ENCODE measurements around the gene ZNF664. TPM values are rescaled to one million over a fixed set of nuclear protein-coding genes. Genes with fewer than 3 reads are reported as not detected.

The ZNF664 gene
- total and polyA plus RNA-seq, 2 experiments from 2014 or later: 40.5 to 115 TPM

DNA sequence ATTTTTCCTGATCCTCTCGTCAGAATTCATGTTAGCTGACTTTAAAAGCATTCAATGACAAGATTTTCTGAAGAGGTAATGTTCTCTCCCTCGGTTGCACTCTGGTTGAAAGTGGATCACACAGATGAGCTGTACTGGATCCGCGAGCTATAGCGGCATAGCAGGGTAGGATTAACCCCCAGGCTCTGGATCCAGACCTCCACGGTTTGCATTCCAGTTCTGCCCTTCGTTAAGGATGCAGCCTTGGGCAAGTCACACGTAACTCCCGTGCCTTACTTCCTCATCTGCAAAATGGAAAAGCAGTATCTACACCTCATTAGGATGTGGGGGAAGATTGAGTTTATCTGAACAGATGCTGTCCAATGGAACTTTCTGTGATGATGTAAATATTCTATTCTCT is 14.1 kb upstream of the ZNF664 start:
- Histone ChIP-seq H3K27ac (peak overlapping the region; percentile 79), H3K4me3 (no peak overlapping the region), H3K27me3 (no peaks in the 10 kb centered on the region), H3K36me3 (no peaks in the 10 kb centered on the region), H3K9me3 (ENCODE audit: low read depth) (no peaks in the 10 kb centered on the region), H3K4me1 (ENCODE audit: low read depth) (no peaks in the 10 kb centered on the region)
- DNase-seq (ENCODE audit: low read depth in 1 of 2, low spot score in 1 of 2): no peak
- TF ChIP-seq, protein P1, sequence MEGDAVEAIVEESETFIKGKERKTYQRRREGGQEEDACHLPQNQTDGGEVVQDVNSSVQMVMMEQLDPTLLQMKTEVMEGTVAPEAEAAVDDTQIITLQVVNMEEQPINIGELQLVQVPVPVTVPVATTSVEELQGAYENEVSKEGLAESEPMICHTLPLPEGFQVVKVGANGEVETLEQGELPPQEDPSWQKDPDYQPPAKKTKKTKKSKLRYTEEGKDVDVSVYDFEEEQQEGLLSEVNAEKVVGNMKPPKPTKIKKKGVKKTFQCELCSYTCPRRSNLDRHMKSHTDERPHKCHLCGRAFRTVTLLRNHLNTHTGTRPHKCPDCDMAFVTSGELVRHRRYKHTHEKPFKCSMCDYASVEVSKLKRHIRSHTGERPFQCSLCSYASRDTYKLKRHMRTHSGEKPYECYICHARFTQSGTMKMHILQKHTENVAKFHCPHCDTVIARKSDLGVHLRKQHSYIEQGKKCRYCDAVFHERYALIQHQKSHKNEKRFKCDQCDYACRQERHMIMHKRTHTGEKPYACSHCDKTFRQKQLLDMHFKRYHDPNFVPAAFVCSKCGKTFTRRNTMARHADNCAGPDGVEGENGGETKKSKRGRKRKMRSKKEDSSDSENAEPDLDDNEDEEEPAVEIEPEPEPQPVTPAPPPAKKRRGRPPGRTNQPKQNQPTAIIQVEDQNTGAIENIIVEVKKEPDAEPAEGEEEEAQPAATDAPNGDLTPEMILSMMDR (IDR thresholded peaks at IDR 0.05; ENCODE audit: low read depth, low read length): no peak

- Histone ChIP-seq H3K27ac (no peak overlapping the region), H3K27me3 (no peaks in the 10 kb centered on the region), H3K9me3 (ENCODE audit: low read depth) (no peaks in the 10 kb centered on the region), H3K36me3 (no peaks in the 10 kb centered on the region), H3K4me1 (ENCODE audit: low read depth) (no peaks in the 10 kb centered on the region), H3K4me3 (no peak overlapping the region)
- TF ChIP-seq, protein P1 (IDR thresholded peaks at IDR 0.05; ENCODE audit: low read depth, low read length): no peak
- DNase-seq (ENCODE audit: low read depth in 1 of 2, low spot score in 1 of 2): no peak
These were observed 12.8 kb upstream of the ZNF664 start for GRCh38 chr12:123960029-123960735.

DNA sequence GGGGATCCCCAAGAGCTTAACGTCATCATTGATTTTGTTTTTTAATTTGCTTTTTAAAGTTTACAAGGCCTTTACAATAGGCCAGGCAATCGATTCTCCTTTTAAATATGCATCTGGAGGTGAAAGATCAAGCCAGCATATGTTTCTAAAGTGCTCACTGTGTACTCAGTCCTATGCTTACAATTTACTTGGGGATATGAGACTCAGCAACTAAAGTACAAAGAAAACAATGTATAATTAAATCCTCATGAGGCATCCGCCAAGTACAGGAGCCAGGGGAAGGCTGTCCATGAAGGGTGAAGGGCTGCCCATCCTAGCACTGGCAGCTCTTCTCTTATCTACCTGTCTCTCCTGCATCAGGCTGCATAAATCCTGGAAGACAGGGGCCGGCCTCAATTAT is 12.2 kb upstream of the ZNF664 start:
- H3K27me3 ChIP-seq: no peaks in the 10 kb centered on the region
- no peaks in the 10 kb centered on the region for H3K4me1 ChIP-seq (ENCODE audit: low read depth)
- no peak for DNase-seq (ENCODE audit: low read depth in 1 of 2, low spot score in 1 of 2)
- H3K36me3 ChIP-seq: no peaks in the 10 kb centered on the region
- H3K9me3 ChIP-seq (ENCODE audit: low read depth): no peaks in the 10 kb centered on the region
- no peak overlapping the region for H3K4me3 ChIP-seq
- TF ChIP-seq, protein P1 (IDR thresholded peaks at IDR 0.05; ENCODE audit: low read depth, low read length): no peak
- no peak overlapping the region for H3K27ac ChIP-seq

- Histone ChIP-seq H3K4me3 (no peak overlapping the region), H3K4me1 (ENCODE audit: low read depth) (no peaks in the 10 kb centered on the region), H3K27me3 (no peaks in the 10 kb centered on the region), H3K9me3 (ENCODE audit: low read depth) (no peaks in the 10 kb centered on the region), H3K36me3 (no peaks in the 10 kb centered on the region), H3K27ac (no peak overlapping the region)
- no peak for DNase-seq (ENCODE audit: low read depth in 1 of 2, low spot score in 1 of 2)
- TF ChIP-seq, protein P1 (IDR thresholded peaks at IDR 0.05; ENCODE audit: low read depth, low read length): no peak
These were observed 11.2 kb upstream of the ZNF664 start for GRCh38 chr12:123961585-123962345.

GRCh38 chr12:123962513-123962912 is 10.5 kb upstream of the ZNF664 start:
- TF ChIP-seq, protein P1 (IDR thresholded peaks at IDR 0.05; ENCODE audit: low read depth, low read length): no peak
- no peak for DNase-seq (ENCODE audit: low read depth in 1 of 2, low spot score in 1 of 2)
- H3K4me1 ChIP-seq (ENCODE audit: low read depth): peaks cover 5% of the 10 kb centered on the region
- no peak overlapping the region for H3K27ac ChIP-seq
- no peaks in the 10 kb centered on the region for H3K36me3 ChIP-seq
- H3K27me3 ChIP-seq: no peaks in the 10 kb centered on the region
- no peak overlapping the region for H3K4me3 ChIP-seq
- no peaks in the 10 kb centered on the region for H3K9me3 ChIP-seq (ENCODE audit: low read depth)
